WERI-Rb-1 (cell line): ENCODE data around the gene ADGRG3.

ENCODE experiments used
- DNase-seq: peaks from one replicate; pipeline ENCODE4 v3.0.0-alpha.2; 2020
- H3K27ac ChIP-seq: fragments of 250-450 bp; sonication (Bioruptor Pico); 2 replicates; pipeline ENCODE4 v1.5.1; 2020; ENCODE audit warnings: mild to moderate bottlenecking, moderate library complexity
- H3K27me3 ChIP-seq: fragments of 250-450 bp; sonication (Bioruptor Pico); 2 replicates; pipeline ENCODE4 v1.5.1; 2021; ENCODE audit warnings: mild to moderate bottlenecking, low read depth, moderate library complexity; ENCODE audit not compliant: insufficient read depth, severe bottlenecking
- H3K36me3 ChIP-seq: fragments of 250-450 bp; sonication (Bioruptor Pico); 2 replicates; pipeline ENCODE4 v1.5.1; 2020; ENCODE audit warnings: mild to moderate bottlenecking, moderate library complexity
- H3K4me3 ChIP-seq: 2 replicates; pipeline ENCODE4 v1.5.1; 2011; ENCODE audit warnings: low read depth, mild to moderate bottlenecking, control low read depth, low read length
- H3K9me3 ChIP-seq: fragments of 250-450 bp; sonication (Bioruptor Pico); 2 replicates; pipeline ENCODE4 v1.5.1; 2021; ENCODE audit warnings: mild to moderate bottlenecking, moderate library complexity; ENCODE audit not compliant: severe bottlenecking
- CTCF ChIP-seq: IDR thresholded peaks from 2 replicates; pipeline ENCODE4 v1.5.1; 2011; ENCODE audit warnings: low read depth, mild to moderate bottlenecking, control low read depth, inconsistent platforms, low read length

The ADGRG3 gene

GRCh38 chr16:57698812-57699405 lies 30.8 kb downstream of the ADGRG3 start:
- DNase-seq = no peak
- Histone ChIP-seq H3K4me3 (no peak overlapping the region), H3K27me3 (no peaks in the 10 kb centered on the region), H3K27ac (no peak overlapping the region), H3K9me3 (no peaks in the 10 kb centered on the region), H3K36me3 (no peaks in the 10 kb centered on the region)
- TF ChIP-seq CTCF = no peak

GRCh38 chr16:57699481-57699880 lies 31.4 kb downstream of the ADGRG3 start:
- TF ChIP-seq CTCF = no peak
- Histone ChIP-seq H3K36me3 (no peaks in the 10 kb centered on the region), H3K4me3 (no peak overlapping the region), H3K27me3 (no peaks in the 10 kb centered on the region), H3K9me3 (no peaks in the 10 kb centered on the region), H3K27ac (no peak overlapping the region)
- no peak for DNase-seq

GRCh38 chr16:57699899-57700298 lies 31.8 kb downstream of the ADGRG3 start:
- no peak for TF ChIP-seq CTCF
- H3K4me3 ChIP-seq = no peak overlapping the region
- H3K27me3 ChIP-seq = no peaks in the 10 kb centered on the region
- H3K9me3 ChIP-seq = no peaks in the 10 kb centered on the region
- H3K27ac ChIP-seq = no peak overlapping the region
- H3K36me3 ChIP-seq = no peaks in the 10 kb centered on the region
- DNase-seq = no peak

- DNase-seq = no peak
- Histone ChIP-seq H3K27ac (no peak overlapping the region), H3K27me3 (no peaks in the 10 kb centered on the region), H3K9me3 (no peaks in the 10 kb centered on the region), H3K36me3 (no peaks in the 10 kb centered on the region), H3K4me3 (no peak overlapping the region)
- no peak for TF ChIP-seq CTCF
These were observed 32.9 kb downstream of the ADGRG3 start for GRCh38 chr16:57700781-57701551.

- DNase-seq = no peak
- no peak for TF ChIP-seq CTCF
- no peaks in the 10 kb centered on the region for H3K9me3 ChIP-seq
- no peak overlapping the region for H3K27ac ChIP-seq
- H3K36me3 ChIP-seq = no peaks in the 10 kb centered on the region
- H3K27me3 ChIP-seq = no peaks in the 10 kb centered on the region
- no peak overlapping the region for H3K4me3 ChIP-seq
These were observed 33.8 kb downstream of the ADGRG3 start for GRCh38 chr16:57701759-57702371.
